K562 (cell line): ENCODE results near the gene TGDS. TPM values are rescaled to one million over a fixed set of nuclear protein-coding genes. Genes with fewer than 3 reads are reported as not detected.

ENCODE experiments used
- ATAC-seq: fragments of 200-7000 bp; cut with Tn5 transposase; 3 replicates; pipeline ENCODE4 v1.9.1; 2020; ENCODE audit warnings: moderate library complexity
- BruUV-seq: library from RNA; stranded (reverse); fragments of 400-500 nt; replicated peaks from 2 replicates; lab custom pipeline; 2021; lab: Mats Ljungman, UMichigan
- CTCF ChIA-PET: fragments of 300-600 bp; formaldehyde crosslinking; extraction: SDS; loops from one replicate; lab custom pipeline; 2021; ENCODE audit warnings: low intra/inter-chr PET ratio; lab: Yijun Ruan, JAX
- POLR2A ChIA-PET: fragments of 300-600, 350-650 bp; sonication (Branson Sonifier 250); formaldehyde crosslinking; extraction: SDS; loops from one replicate; lab custom pipeline; 2021; ENCODE audit warnings: antibody characterized with exemption, inconsistent platforms; lab: Yijun Ruan, JAX
- DNase-seq, 4 experiments: peaks; one replicate each; pipeline versions ENCODE4 v3.0.0 to v3.0.0-alpha.2; 2011 to 2018; ENCODE audit warnings: low spot score in 3 of 4, mixed read lengths in 3 of 4; ENCODE audit errors: extremely low read depth in 1 of 4
- FAIRE-seq: peaks from 2 replicates; lab custom pipeline; 2011; peaks lifted over from hg19 to GRCh38; lab: Jason Lieb, UNC
- H2AFZ ChIP-seq: 2 replicates; pipeline ENCODE4 v1.6.0; 2011; ENCODE audit warnings: low read depth, low read length, control low read depth, inconsistent platforms
- H3K27ac ChIP-seq: fragments of 200-600 bp; 3 replicates; pipeline ENCODE4 v1.8.0; 2011; ENCODE audit warnings: low read depth, mild to moderate bottlenecking, control low read depth, inconsistent platforms, low read length, moderate library complexity, mixed read lengths; ENCODE audit errors: extremely low read depth
- H3K27me3 ChIP-seq, 2 experiments: fragments of 300-600 bp in 1 of 2; 2 replicates in 1 of 2; 3 replicates in 1 of 2; pipeline versions ENCODE4 v1.6.0 to v1.8.0; 2011; ENCODE audit warnings: inconsistent platforms in 2 of 2, low read length in 2 of 2, mild to moderate bottlenecking in 1 of 2, mixed read lengths in 1 of 2, moderate library complexity in 1 of 2; ENCODE audit not compliant: control insufficient read depth in 2 of 2, insufficient read depth in 2 of 2
- H3K36me3 ChIP-seq: fragments of 300-600 bp; 3 replicates; pipeline ENCODE4 v1.8.0; 2011; ENCODE audit warnings: mild to moderate bottlenecking, low read length, inconsistent platforms; ENCODE audit not compliant: control insufficient read depth, insufficient read depth
- H3K4me1 ChIP-seq, 2 experiments: fragments of 200-600 bp in 1 of 2; replicated peaks in 1 of 2; 2 replicates in 1 of 2; 3 replicates in 1 of 2; pipeline versions ENCODE4 v1.5.1 to v1.8.0; 2011; ENCODE audit warnings: inconsistent platforms in 2 of 2, low read length in 2 of 2, mild to moderate bottlenecking in 1 of 2, mixed read lengths in 1 of 2, moderate library complexity in 1 of 2; ENCODE audit not compliant: control insufficient read depth in 2 of 2, insufficient read depth in 2 of 2
- H3K4me2 ChIP-seq: 2 replicates; pipeline ENCODE4 v1.6.1; 2011; ENCODE audit warnings: low read length, control low read depth, inconsistent platforms, mixed read lengths; ENCODE audit not compliant: insufficient read depth
- H3K4me3 ChIP-seq: fragments of 200-600 bp; sonication (generic), shearing (Covaris generic); 2 replicates; pipeline ENCODE4 v1.5.1; 2016; ENCODE audit warnings: control low read depth, inconsistent platforms
- H3K79me2 ChIP-seq: fragments of 200-600 bp; 3 replicates; pipeline ENCODE4 v1.8.0; 2011; ENCODE audit warnings: low read length, inconsistent platforms; ENCODE audit not compliant: control insufficient read depth, insufficient read depth
- H3K9ac ChIP-seq, 2 experiments: 2 replicates each; pipeline versions ENCODE4 v1.6.0 to v1.6.1; 2011; ENCODE audit warnings: low read depth in 2 of 2, low read length in 2 of 2, control low read depth in 1 of 2, inconsistent platforms in 1 of 2, mild to moderate bottlenecking in 1 of 2, mixed read lengths in 1 of 2; ENCODE audit not compliant: insufficient read depth in 1 of 2
- H3K9me1 ChIP-seq: one replicate; pipeline ENCODE4 v1.6.0; 2011; ENCODE audit warnings: inconsistent platforms, mild to moderate bottlenecking, low read length, moderate library complexity; ENCODE audit not compliant: control insufficient read depth, insufficient read depth
- H3K9me3 ChIP-seq: replicated peaks from 2 replicates; pipeline ENCODE4 v1.5.1; 2011; ENCODE audit warnings: low read depth, low read length, inconsistent platforms; ENCODE audit not compliant: control insufficient read depth, insufficient read depth
- H4K20me1 ChIP-seq: replicated peaks from 2 replicates; pipeline ENCODE4 v1.6.1; 2011; ENCODE audit warnings: low read length, inconsistent platforms, mixed read lengths; ENCODE audit not compliant: control insufficient read depth, insufficient read depth
- KLF13 ChIP-seq: fragments of 450-650 bp; IDR thresholded peaks from 2 replicates; pipeline ENCODE4 v1.6.1; 2016; ENCODE audit warnings: missing genetic modification characterization, low read depth, mild to moderate bottlenecking, missing compliant biosample characterization, moderate library complexity, borderline replicate concordance
- MYNN ChIP-seq, 2 experiments: sonication (generic); formaldehyde crosslinking in 1 of 2; IDR thresholded peaks; 2 replicates each; pipeline versions ENCODE4 v1.5.0 to v1.6.1; 2016 to 2020; ENCODE audit warnings: antibody characterized with exemption in 1 of 2, missing genetic modification reagents in 1 of 2
- ZNF696 ChIP-seq: fragments of 250-450 bp; sonication (Bioruptor Pico); conservative IDR thresholded peaks from 2 replicates; pipeline ENCODE4 v1.4.0; 2020; ENCODE audit warnings: mild to moderate bottlenecking, moderate library complexity
- WGBS: fragments of 100-300 bp; shearing (Covaris generic); methylation state at CpG from one replicate; pipeline ENCODE4 v1.1.6; 2016; ENCODE audit warnings: low coverage, mixed read lengths; ENCODE audit not compliant: insufficient coverage; ENCODE audit errors: missing lambda C conversion rate; 5-methylcytosine and 5-hydroxymethylcytosine counted together
- in situ Hi-C: fragments of 300-500 bp; cut with MboI; formaldehyde crosslinking; loops from 4 replicates; pipeline ENCODE4 v1.15.0; 2018; ENCODE audit warnings: inconsistent platforms, mixed read lengths
- intact Hi-C: fragments of 100-400 bp; cut with micrococcal nuclease; formaldehyde crosslinking; loops from 2 replicates; pipeline ENCODE4 v1.14.2; 2022
- polyA plus RNA-seq, 8 experiments: library from polyadenylated mRNA; depleted of rRNA in 4 of 8; stranded (reverse) in 5 of 8; unstranded in 3 of 8; fragments of >200 nt; fragmentation: Nextera tagmentation in 2 of 8; fragmentation: Illumina TruSeq in 1 of 8; extraction: Ambion mirVana in 2 of 8; extraction: Trizol in 1 of 8; gene quantifications; 2 replicates each; pipeline versions ENCODE4 v1.2.1 to v1.2.3, GENCODE V29; 2011 to 2014; ENCODE audit warnings: inconsistent platforms in 1 of 8, missing spikeins in 1 of 8
- total RNA-seq, 7 experiments: library from RNA; depleted of rRNA in 6 of 7; stranded (reverse); fragments of >200 nt in 6 of 7; fragmentation: Illumina TruSeq in 2 of 7; extraction: Trizol in 2 of 7; gene quantifications; 2 replicates each; pipeline versions ENCODE4 v1.2.1 to v1.2.3, GENCODE V29; 2011 to 2021; ENCODE audit warnings: low replicate concordance in 1 of 7
- TF ChIP-seq, protein P1 (sequence below), 2 experiments: fragments of 450-650 bp in 1 of 2; sonication (generic) in 1 of 2; formaldehyde crosslinking in 1 of 2; IDR thresholded peaks; 2 replicates each; pipeline versions ENCODE4 v1.7.1 to v1.9.0; 2016 to 2022; ENCODE audit warnings: inconsistent platforms in 1 of 2, mild to moderate bottlenecking in 1 of 2, missing genetic modification reagents in 1 of 2

TGDS gene
- total and polyA plus RNA-seq, 9 of the 15 experiments (the other 6 are each of a cell fraction or from before 2014, with no cell fraction given): 9.9 to 43.7 (median 21.4) TPM

DNA sequence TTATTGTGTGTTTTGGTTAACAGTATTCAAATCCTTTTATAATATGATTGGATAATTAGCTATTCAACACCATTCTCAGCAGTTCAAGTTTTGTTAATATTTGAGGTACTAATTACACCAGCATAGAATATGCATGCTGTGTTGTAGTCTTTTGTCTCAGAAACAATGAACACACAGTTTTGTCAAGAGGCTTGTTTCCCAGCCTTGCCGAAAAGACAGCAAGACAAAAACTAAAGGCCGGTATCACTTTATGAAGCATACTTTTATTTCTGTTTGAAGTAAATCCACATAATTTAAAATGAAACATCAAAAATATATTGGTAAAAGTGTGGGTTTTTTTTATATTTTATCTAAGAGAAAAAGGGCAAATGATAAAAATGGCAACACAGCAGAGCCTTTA is 13.2 kb upstream of the TGDS start:
- H3K27ac ChIP-seq: no peak overlapping the region
- H3K4me2 ChIP-seq: no peak overlapping the region
- no peak for TF ChIP-seq MYNN (IDR thresholded peaks at IDR 0.05)
- TF ChIP-seq MYNN (CRISPR knock-in tag; IDR thresholded peaks at IDR 0.05): no peak
- no peak for TF ChIP-seq KLF13 (tag)
- TF ChIP-seq, protein P1, sequence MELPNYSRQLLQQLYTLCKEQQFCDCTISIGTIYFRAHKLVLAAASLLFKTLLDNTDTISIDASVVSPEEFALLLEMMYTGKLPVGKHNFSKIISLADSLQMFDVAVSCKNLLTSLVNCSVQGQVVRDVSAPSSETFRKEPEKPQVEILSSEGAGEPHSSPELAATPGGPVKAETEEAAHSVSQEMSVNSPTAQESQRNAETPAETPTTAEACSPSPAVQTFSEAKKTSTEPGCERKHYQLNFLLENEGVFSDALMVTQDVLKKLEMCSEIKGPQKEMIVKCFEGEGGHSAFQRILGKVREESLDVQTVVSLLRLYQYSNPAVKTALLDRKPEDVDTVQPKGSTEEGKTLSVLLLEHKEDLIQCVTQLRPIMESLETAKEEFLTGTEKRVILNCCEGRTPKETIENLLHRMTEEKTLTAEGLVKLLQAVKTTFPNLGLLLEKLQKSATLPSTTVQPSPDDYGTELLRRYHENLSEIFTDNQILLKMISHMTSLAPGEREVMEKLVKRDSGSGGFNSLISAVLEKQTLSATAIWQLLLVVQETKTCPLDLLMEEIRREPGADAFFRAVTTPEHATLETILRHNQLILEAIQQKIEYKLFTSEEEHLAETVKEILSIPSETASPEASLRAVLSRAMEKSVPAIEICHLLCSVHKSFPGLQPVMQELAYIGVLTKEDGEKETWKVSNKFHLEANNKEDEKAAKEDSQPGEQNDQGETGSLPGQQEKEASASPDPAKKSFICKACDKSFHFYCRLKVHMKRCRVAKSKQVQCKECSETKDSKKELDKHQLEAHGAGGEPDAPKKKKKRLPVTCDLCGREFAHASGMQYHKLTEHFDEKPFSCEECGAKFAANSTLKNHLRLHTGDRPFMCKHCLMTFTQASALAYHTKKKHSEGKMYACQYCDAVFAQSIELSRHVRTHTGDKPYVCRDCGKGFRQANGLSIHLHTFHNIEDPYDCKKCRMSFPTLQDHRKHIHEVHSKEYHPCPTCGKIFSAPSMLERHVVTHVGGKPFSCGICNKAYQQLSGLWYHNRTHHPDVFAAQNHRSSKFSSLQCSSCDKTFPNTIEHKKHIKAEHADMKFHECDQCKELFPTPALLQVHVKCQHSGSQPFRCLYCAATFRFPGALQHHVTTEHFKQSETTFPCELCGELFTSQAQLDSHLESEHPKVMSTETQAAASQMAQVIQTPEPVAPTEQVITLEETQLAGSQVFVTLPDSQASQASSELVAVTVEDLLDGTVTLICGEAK (IDR thresholded peaks at IDR 0.05): no peak
- TF ChIP-seq, protein P1 (CRISPR knock-in tag; IDR thresholded peaks at IDR 0.05): no peak
- no peak for TF ChIP-seq ZNF696 (CRISPR knock-in tag)
- no peaks in the 10 kb centered on the region for H3K79me2 ChIP-seq
- H4K20me1 ChIP-seq: no peaks in the 10 kb centered on the region
- no peaks in the 10 kb centered on the region for H3K27me3 ChIP-seq
- BruUV-seq: no TSS peak
- DNase-seq: no peak
- H3K9me1 ChIP-seq: no peaks in the 10 kb centered on the region
- no peak for ATAC-seq
- intact Hi-C loops (no loop called here), in situ Hi-C loops (no loop called here)
- ChIA-PET CTCF (no interaction called here), POLR2A (no interaction called here)
- H3K4me3 ChIP-seq: no peak overlapping the region
- peaks cover 26% of the 10 kb centered on the region; the same call in 2 of the 3 replicates for H3K36me3 ChIP-seq
- H3K9ac ChIP-seq: no peak overlapping the region
- no peak overlapping the region for H2AFZ ChIP-seq
- H3K9me3 ChIP-seq: no peaks in the 10 kb centered on the region
- WGBS: 100% methylated on average over 2 of the region's 2 CpGs
- H3K4me1 ChIP-seq: no peaks in the 10 kb centered on the region; a peak in 2 of 5 replicates
- FAIRE-seq: no peak
